H9 (cell line): ENCODE measurements around the gene IL18R1. TPM values are rescaled to one million over a fixed set of nuclear protein-coding genes. Genes with fewer than 3 reads are reported as not detected.

ENCODE experiments used
- DNase-seq: peaks from one replicate; pipeline ENCODE4 v3.0.0-alpha.2; 2017
- H2AFZ ChIP-seq: one replicate; pipeline ENCODE4 v1.6.1; 2013; ENCODE audit warnings: mild to moderate bottlenecking, low read length, control low read depth, moderate library complexity
- H2AK5ac ChIP-seq: 2 replicates; pipeline ENCODE4 v1.6.1; 2013; ENCODE audit warnings: low read length, control low read depth, mixed read lengths; ENCODE audit not compliant: insufficient read length
- H2BK120ac ChIP-seq: one replicate; pipeline ENCODE4 v1.6.1; 2013; ENCODE audit warnings: low read depth, mild to moderate bottlenecking, low read length, control low read depth, inconsistent platforms; ENCODE audit not compliant: poor library complexity, severe bottlenecking
- H2BK12ac ChIP-seq: 2 replicates; pipeline ENCODE4 v1.6.1; 2013; ENCODE audit warnings: low read length, control low read depth, mixed read lengths, low read depth; ENCODE audit not compliant: insufficient read length
- H2BK15ac ChIP-seq: 2 replicates; pipeline ENCODE4 v1.6.1; 2013; ENCODE audit warnings: low read depth, low read length, control low read depth
- H2BK20ac ChIP-seq: one replicate; pipeline ENCODE4 v1.6.1; 2013; ENCODE audit warnings: low read depth, mild to moderate bottlenecking, low read length, control low read depth, inconsistent platforms; ENCODE audit not compliant: poor library complexity, severe bottlenecking
- H2BK5ac ChIP-seq: 2 replicates; pipeline ENCODE4 v1.6.1; 2013; ENCODE audit warnings: low read length, control low read depth, mixed read lengths; ENCODE audit not compliant: insufficient read length
- H3K14ac ChIP-seq: 2 replicates; pipeline ENCODE4 v1.6.1; 2013; ENCODE audit warnings: low read length, control low read depth; ENCODE audit not compliant: insufficient read depth
- H3K18ac ChIP-seq: 2 replicates; pipeline ENCODE4 v1.6.1; 2013; ENCODE audit warnings: low read depth, mild to moderate bottlenecking, mixed read lengths, low read length, control low read depth; ENCODE audit not compliant: insufficient read length
- H3K23ac ChIP-seq: 2 replicates; pipeline ENCODE4 v1.6.1; 2013; ENCODE audit warnings: low read length, control low read depth, mixed read lengths, low read depth; ENCODE audit not compliant: insufficient read length
- H3K23me2 ChIP-seq: 2 replicates; pipeline ENCODE4 v1.6.1; 2013; ENCODE audit warnings: low read depth, mild to moderate bottlenecking, mixed read lengths, low read length, control low read depth; ENCODE audit not compliant: insufficient read length, poor library complexity, severe bottlenecking
- H3K27ac ChIP-seq: 2 replicates; pipeline ENCODE4 v1.5.1; 2013; ENCODE audit warnings: low read length, control low read depth, mixed read lengths, low read depth; ENCODE audit not compliant: insufficient read length
- H3K27me3 ChIP-seq: 2 replicates; pipeline ENCODE4 v1.6.1; 2013; ENCODE audit warnings: low read length, control low read depth, inconsistent platforms; ENCODE audit not compliant: insufficient read depth
- H3K4ac ChIP-seq: 2 replicates; pipeline ENCODE4 v1.6.1; 2013; ENCODE audit warnings: low read depth, mild to moderate bottlenecking, control low read depth, inconsistent platforms, low read length, moderate library complexity
- H3K4me1 ChIP-seq: 2 replicates; pipeline ENCODE4 v1.6.1; 2013; ENCODE audit warnings: low read length, control low read depth, inconsistent platforms; ENCODE audit not compliant: insufficient read depth
- H3K4me2 ChIP-seq: 2 replicates; pipeline ENCODE4 v1.6.1; 2013; ENCODE audit warnings: low read length, control low read depth, mixed read lengths; ENCODE audit not compliant: insufficient read length, insufficient read depth
- H3K56ac ChIP-seq: 2 replicates; pipeline ENCODE4 v1.6.1; 2013; ENCODE audit warnings: low read depth, mild to moderate bottlenecking, mixed read lengths, low read length, control low read depth; ENCODE audit not compliant: insufficient read length
- H3K79me1 ChIP-seq: 2 replicates; pipeline ENCODE4 v1.6.1; 2013; ENCODE audit warnings: low read depth, mild to moderate bottlenecking, moderate library complexity, low read length, control low read depth, inconsistent platforms; ENCODE audit not compliant: insufficient read depth, poor library complexity, severe bottlenecking
- H3K79me2 ChIP-seq: 2 replicates; pipeline ENCODE4 v1.6.1; 2013; ENCODE audit warnings: low read length, control low read depth, inconsistent platforms; ENCODE audit not compliant: insufficient read depth
- H3K9ac ChIP-seq: 2 replicates; pipeline ENCODE4 v1.6.1; 2013; ENCODE audit warnings: low read length, control low read depth, mixed read lengths; ENCODE audit not compliant: insufficient read length; ENCODE audit errors: extremely low read depth
- H3K9me3 ChIP-seq: one replicate; pipeline ENCODE4 v1.6.1; 2013; ENCODE audit warnings: low read depth, low read length, inconsistent platforms; ENCODE audit not compliant: control insufficient read depth
- H3T11ph ChIP-seq: one replicate; pipeline ENCODE4 v1.6.1; 2013; ENCODE audit warnings: mild to moderate bottlenecking, low read length, control low read depth, inconsistent platforms
- H4K20me1 ChIP-seq: one replicate; pipeline ENCODE4 v1.6.1; 2013; ENCODE audit not compliant: control insufficient read depth, insufficient read length, insufficient read depth
- H4K5ac ChIP-seq: 2 replicates; pipeline ENCODE4 v1.6.1; 2013; ENCODE audit warnings: low read depth, mild to moderate bottlenecking, mixed read lengths, low read length, control low read depth; ENCODE audit not compliant: insufficient read length
- H4K8ac ChIP-seq: replicated peaks from 2 replicates; pipeline ENCODE4 v1.6.1; 2013; ENCODE audit warnings: low read length, control low read depth, mixed read lengths, low read depth; ENCODE audit not compliant: insufficient read length
- H4K91ac ChIP-seq: 2 replicates; pipeline ENCODE4 v1.6.1; 2013; ENCODE audit warnings: low read depth, mild to moderate bottlenecking, moderate library complexity, mixed read lengths, low read length, control low read depth; ENCODE audit not compliant: insufficient read length
- H3K27ac Mint-ChIP-seq, 3 experiments: 2 replicates in 2 of 3; 3 replicates in 1 of 3; pipeline ENCODE4 v1.8.0; 2020 to 2021; ENCODE audit warnings: mixed read lengths in 3 of 3, mild to moderate bottlenecking in 1 of 3, moderate library complexity in 1 of 3
- H3K27me3 Mint-ChIP-seq: 2 replicates; pipeline ENCODE4 v1.8.0; 2021; ENCODE audit warnings: low read depth, mild to moderate bottlenecking, moderate library complexity, mixed read lengths
- H3K36me3 Mint-ChIP-seq, 3 experiments: 2 replicates in 2 of 3; 3 replicates in 1 of 3; pipeline ENCODE4 v1.8.0; 2020 to 2021; ENCODE audit warnings: low read depth in 3 of 3, mixed read lengths in 3 of 3; ENCODE audit not compliant: insufficient read depth in 1 of 3
- H3K4me1 Mint-ChIP-seq, 2 experiments: 2 replicates each; pipeline ENCODE4 v1.8.0; 2020; ENCODE audit warnings: mixed read lengths in 2 of 2
- H3K4me3 Mint-ChIP-seq, 2 experiments: 2 replicates in 1 of 2; 3 replicates in 1 of 2; pipeline ENCODE4 v1.8.0; 2020 to 2021; ENCODE audit warnings: mild to moderate bottlenecking in 2 of 2, mixed read lengths in 2 of 2, moderate library complexity in 1 of 2
- H3K9me3 Mint-ChIP-seq, 2 experiments: 2 replicates in 1 of 2; 3 replicates in 1 of 2; pipeline ENCODE4 v1.8.0; 2020; ENCODE audit warnings: mild to moderate bottlenecking in 2 of 2, mixed read lengths in 2 of 2, moderate library complexity in 1 of 2
- CTCF ChIP-seq: fragments of 200-600 bp; sonication (generic); conservative IDR thresholded peaks from 3 replicates; pipeline ENCODE4 v1.8.0; 2021; ENCODE audit warnings: antibody characterized with exemption, mild to moderate bottlenecking
- WGBS: extraction: QIAGEN DNeasy Blood & Tissue Kit; methylation state at CpG from one replicate; pipeline ENCODE4 v1.1.7; 2013; ENCODE audit warnings: missing lambda C conversion rate, low lambda C conversion rate, mixed read lengths; ENCODE audit not compliant: insufficient read length; ENCODE audit errors: extremely low coverage; 5-methylcytosine and 5-hydroxymethylcytosine counted together
- microRNA-seq: library from miRNA; unstranded; fragments of <30 nt; microRNA quantifications from one replicate; pipeline ENCODE4, GENCODE V29; 2020; ENCODE audit warnings: borderline microRNAs expressed
- total RNA-seq: library from RNA; stranded (reverse); gene quantifications from 2 replicates; pipeline ENCODE4 v1.2.1, GENCODE V29; 2021

IL18R1 gene
- total RNA-seq, 1 experiment from 2014 or later: not detected

- H2BK20ac ChIP-seq: no peak overlapping the region
- no peak overlapping the region for H2AFZ ChIP-seq
- WGBS: no CpG with 5 or more reads among the region's 9 CpGs
- no peak overlapping the region for H3T11ph ChIP-seq
- H2BK120ac ChIP-seq: no peak overlapping the region
- no peak for DNase-seq
- H3K27me3 Mint-ChIP-seq: peaks cover 2% of the 10 kb centered on the region; the same call in 1 of the 2 replicates
- no peak overlapping the region for H3K27ac ChIP-seq
- H3K56ac ChIP-seq: no peak overlapping the region
- TF ChIP-seq CTCF: no peak
- H2BK5ac ChIP-seq: no peak overlapping the region
- no peaks in the 10 kb centered on the region; a peak in 1 of 4 replicates for H3K4me1 Mint-ChIP-seq
- no peaks in the 10 kb centered on the region for H3K79me1 ChIP-seq
- no peaks in the 10 kb centered on the region for H3K9me3 ChIP-seq
- no peak overlapping the region for H3K23ac ChIP-seq
- H3K27me3 ChIP-seq: no peaks in the 10 kb centered on the region
- H3K27ac Mint-ChIP-seq: no peak overlapping the region
- no peak overlapping the region for H3K4me3 Mint-ChIP-seq
- H4K91ac ChIP-seq: no peak overlapping the region
- H3K18ac ChIP-seq: no peak overlapping the region
- no peak overlapping the region for H4K8ac ChIP-seq
- no peaks in the 10 kb centered on the region for H3K79me2 ChIP-seq
- H4K20me1 ChIP-seq: no peaks in the 10 kb centered on the region
- H3K4ac ChIP-seq: no peak overlapping the region
- H3K36me3 Mint-ChIP-seq: no peaks in the 10 kb centered on the region
- H3K14ac ChIP-seq: 0 out of 2 replicates have a peak overlapping the region, but pooled peaks have one; percentile 50
- no peaks in the 10 kb centered on the region for H3K23me2 ChIP-seq
- H2BK12ac ChIP-seq: no peak overlapping the region
- no peaks in the 10 kb centered on the region for H3K4me1 ChIP-seq
- H3K9me3 Mint-ChIP-seq: no peaks in the 10 kb centered on the region
- no peak overlapping the region for H3K4me2 ChIP-seq
- no peak overlapping the region for H2AK5ac ChIP-seq
- H4K5ac ChIP-seq: no peak overlapping the region
- no peak overlapping the region for H2BK15ac ChIP-seq
- no peak overlapping the region for H3K9ac ChIP-seq
These were observed 91.3 kb downstream of the IL18R1 start for GRCh38 chr2:102446936-102447335.

Small RNAs within 50 kb of the gene (microRNA-seq; reads per million reads assigned to microRNA genes)
- not detected for gene MIR4772

Other genes starting within 250 kb of the IL18R1 start
- 0.39 and 0.46 TPM in 2 replicates for gene IL1R1, start 213.1 kb upstream of the IL18R1 start, total RNA-seq
- gene IL1RL2, start 168.8 kb upstream of the IL18R1 start, total RNA-seq: not detected in 2 replicates
- not detected in 2 replicates for gene IL1RL1, start 44.2 kb upstream of the IL18R1 start, total RNA-seq
- not detected in 2 replicates for gene IL18RAP, start 67.4 kb downstream of the IL18R1 start, total RNA-seq
- not detected in 2 replicates for gene SLC9A4, start 117.4 kb downstream of the IL18R1 start, total RNA-seq